Esophagus (tissue), 2 donors: Measurements from ENCODE around the gene TBXT. TPM values are rescaled to one million over a fixed set of nuclear protein-coding genes. Genes with fewer than 3 reads are reported as not detected.

Source experiments
- H3K27ac ChIP-seq, 2 donors: one replicate each; pipeline ENCODE4 v1.5.1; 2013; ENCODE audit warnings: low read depth in 2 of 2, mild to moderate bottlenecking in 2 of 2, inconsistent platforms in 1 of 2, low read length in 1 of 2, moderate library complexity in 1 of 2
- H3K27me3 ChIP-seq, 2 donors: one replicate each; pipeline ENCODE4 v1.6.1; 2013; ENCODE audit warnings: low read length in 2 of 2, control low read depth in 1 of 2, mild to moderate bottlenecking in 1 of 2; ENCODE audit not compliant: insufficient read depth in 2 of 2, control insufficient read depth in 1 of 2
- H3K36me3 ChIP-seq, 2 donors: one replicate each; pipeline ENCODE4 v1.6.1; 2013; ENCODE audit warnings: low read length in 1 of 2; ENCODE audit not compliant: control insufficient read depth in 2 of 2, insufficient read depth in 2 of 2
- H3K4me1 ChIP-seq, 2 donors: one replicate each; pipeline ENCODE4 v1.6.1; 2013; ENCODE audit warnings: low read length in 1 of 2; ENCODE audit not compliant: control insufficient read depth in 2 of 2, insufficient read depth in 2 of 2
- H3K4me3 ChIP-seq, 2 donors: one replicate each; pipeline ENCODE4 v1.5.1; 2013; ENCODE audit warnings: low read length in 2 of 2, mild to moderate bottlenecking in 2 of 2, low read depth in 1 of 2, moderate library complexity in 1 of 2
- H3K9me3 ChIP-seq, 2 donors: one replicate each; pipeline ENCODE4 v1.6.1; 2013; ENCODE audit warnings: mild to moderate bottlenecking in 2 of 2, low read depth in 1 of 2, low read length in 1 of 2, moderate library complexity in 1 of 2; ENCODE audit not compliant: control insufficient read depth in 2 of 2, insufficient read depth in 1 of 2
- WGBS, 2 donors: extraction: QIAGEN DNeasy Blood & Tissue Kit; methylation state at CpG; one replicate each; pipeline ENCODE4 v1.1.7; 2013; 5-methylcytosine and 5-hydroxymethylcytosine counted together
- polyA plus RNA-seq, 2 donors: library from polyadenylated mRNA; stranded (reverse); fragments of 200-250 nt; gene quantifications; one replicate each; pipeline ENCODE4 v1.2.3, GENCODE V29; 2013
- donor health status: healthy with polysubstance abuse.
- donor health status: Bipolar disorder and iron deficiency.

TBXT gene
- polyA plus RNA-seq, 2 donors: not detected

DNA sequence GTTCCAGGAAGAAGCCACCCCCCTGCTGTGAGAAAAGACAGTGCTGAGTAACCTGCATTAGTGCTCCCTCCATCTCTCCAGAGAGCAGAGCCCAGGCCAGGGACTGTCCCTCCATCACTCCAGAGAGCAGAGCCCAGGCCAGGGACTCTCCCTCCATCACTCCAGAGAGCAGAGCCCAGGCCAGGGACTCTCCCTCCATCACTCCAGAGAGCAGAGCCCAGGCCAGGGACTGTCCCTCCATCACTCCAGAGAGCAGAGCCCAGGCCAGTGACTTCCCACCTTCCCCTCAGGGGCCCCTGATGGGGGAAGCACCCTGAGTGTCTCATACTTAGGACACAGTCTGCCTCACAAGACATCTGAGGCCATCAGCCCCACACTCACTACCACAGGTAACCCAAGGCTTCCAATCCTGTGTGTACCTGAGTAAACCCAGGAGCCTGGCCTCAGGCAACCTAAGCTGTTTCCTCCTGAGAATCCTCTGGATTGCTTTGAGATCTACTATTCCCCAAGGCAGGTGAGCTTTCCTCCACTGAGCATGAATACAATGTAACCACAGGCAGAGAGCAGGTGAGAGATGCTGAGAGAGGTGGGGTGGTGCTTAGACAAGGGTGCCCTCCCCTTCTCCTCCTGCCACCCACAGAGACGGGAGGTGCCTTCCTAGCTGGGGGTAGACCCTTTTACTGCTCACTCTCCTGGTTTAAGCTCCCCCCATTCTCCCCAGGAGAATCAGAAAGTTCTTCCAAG lies 4.9 kb downstream of the TBXT start:
- WGBS, 2 donors: 29 to 45% methylated on average over 1 of the region's 1 CpG
- no peaks in the 10 kb centered on the region for H3K36me3 ChIP-seq
- H3K27me3 ChIP-seq: peaks cover 13 to 19% of the 10 kb centered on the region in 2 donors

DNA sequence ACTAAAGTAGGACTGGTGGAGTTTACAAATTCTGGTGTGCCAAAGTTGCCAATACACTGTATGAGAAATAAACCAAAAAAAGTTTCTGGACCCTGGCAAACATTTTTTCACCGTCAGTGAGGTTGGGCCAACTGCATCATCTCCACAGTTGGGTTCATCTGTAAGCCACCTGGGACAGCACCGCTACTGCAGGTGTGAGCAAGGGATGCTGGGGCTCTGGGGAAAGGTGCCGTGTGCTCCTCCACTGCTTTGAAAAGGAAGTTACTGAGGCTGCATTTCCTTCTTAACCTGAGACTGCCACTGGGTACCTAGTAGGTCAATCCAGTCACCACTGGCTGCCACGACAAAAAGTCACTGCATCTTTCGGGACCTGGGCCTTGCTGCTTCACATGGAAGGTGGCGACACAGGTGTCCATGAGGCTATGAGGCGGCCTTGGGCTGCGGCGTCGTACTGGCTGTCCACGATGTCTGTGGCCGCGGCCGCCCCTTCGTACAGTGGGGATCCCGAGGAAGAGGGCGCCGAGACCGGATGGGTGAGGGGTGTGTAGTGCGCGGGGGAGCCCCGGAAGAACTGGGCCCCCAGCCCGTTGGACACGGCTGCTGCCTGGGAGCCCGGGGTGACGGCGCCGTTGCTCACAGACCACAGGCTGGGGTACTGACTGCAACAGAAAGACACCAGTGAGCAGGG lies 9.6 kb downstream of the TBXT start:
- Histone ChIP-seq H3K27me3 (peaks cover 0 to 1% of the 10 kb centered on the region in 2 donors), H3K4me3 (no peak overlapping the region), H3K4me1 (no peaks in the 10 kb centered on the region), H3K9me3 (no peaks in the 10 kb centered on the region), H3K27ac (no peak overlapping the region), H3K36me3 (no peaks in the 10 kb centered on the region)
- 86 to 89% methylated on average over 28 of the region's 28 CpGs for WGBS, 2 donors

More for the DNA sequence above, 4.9 kb downstream of the TBXT start:
- Histone ChIP-seq H3K27ac (no peak overlapping the region), H3K9me3 (no peaks in the 10 kb centered on the region), H3K4me3 (no peak overlapping the region), H3K4me1 (peaks cover 0 to 4% of the 10 kb centered on the region in 2 donors)

GRCh38 chr6:166156942-166157341 lies 10.7 kb downstream of the TBXT start:
- Histone ChIP-seq H3K9me3 (no peaks in the 10 kb centered on the region), H3K36me3 (no peaks in the 10 kb centered on the region), H3K4me3 (no peak overlapping the region), H3K27ac (no peak overlapping the region), H3K27me3 (no peaks in the 10 kb centered on the region), H3K4me1 (no peaks in the 10 kb centered on the region)
- WGBS, 2 donors: 48 to 50% methylated on average over 7 of the region's 7 CpGs

DNA sequence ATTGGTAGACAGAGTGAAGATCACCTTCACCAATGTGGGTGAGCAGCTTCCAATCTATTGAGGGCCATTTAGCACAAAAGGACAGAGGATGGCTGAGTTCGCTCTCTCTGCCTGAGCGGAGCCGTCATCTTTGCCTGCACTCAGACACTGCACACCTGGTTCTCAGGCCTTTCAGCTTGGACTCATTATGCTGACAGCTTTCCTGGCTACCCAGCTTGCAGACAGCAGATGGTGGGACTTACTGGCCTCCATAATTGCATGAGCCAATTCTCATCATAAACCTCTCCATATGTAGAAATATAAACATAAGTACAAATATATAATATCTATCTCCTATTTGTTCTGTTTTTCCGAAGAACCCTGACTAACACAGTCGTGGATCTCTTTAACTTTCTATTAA lies 13.7 kb downstream of the TBXT start:
- Histone ChIP-seq H3K4me3 (no peak overlapping the region), H3K4me1 (no peaks in the 10 kb centered on the region), H3K36me3 (no peaks in the 10 kb centered on the region), H3K9me3 (peaks cover 3 to 4% of the 10 kb centered on the region in 2 donors), H3K27me3 (no peaks in the 10 kb centered on the region), H3K27ac (no peak overlapping the region)
- 69 to 75% methylated on average over 5 of the region's 5 CpGs for WGBS, 2 donors

DNA sequence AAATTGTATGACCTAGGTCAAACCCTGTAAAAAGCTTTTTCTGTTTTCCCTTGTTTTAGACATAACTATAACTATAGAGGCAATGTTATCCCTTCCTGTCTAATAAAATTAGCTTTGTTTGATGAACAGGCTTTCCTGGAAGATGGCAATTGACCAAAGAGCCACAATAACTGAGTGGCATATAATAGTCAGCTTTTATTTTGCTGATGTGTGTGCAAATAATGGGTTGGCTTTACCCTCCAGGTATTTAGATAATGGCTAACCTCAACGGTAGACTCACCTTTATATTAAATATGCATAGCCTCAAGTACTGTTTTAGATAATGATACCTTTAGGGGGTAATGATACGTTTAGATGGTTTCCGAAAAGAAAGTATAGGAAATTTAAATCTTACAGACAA lies 15.0 kb downstream of the TBXT start:
- Histone ChIP-seq H3K4me1 (no peaks in the 10 kb centered on the region), H3K27ac (no peak overlapping the region), H3K4me3 (no peak overlapping the region), H3K27me3 (no peaks in the 10 kb centered on the region), H3K36me3 (no peaks in the 10 kb centered on the region), H3K9me3 (peaks cover 7% of the 10 kb centered on the region in 2 donors)
- WGBS, 2 donors: 62 to 71% methylated on average over 3 of the region's 3 CpGs

- Histone ChIP-seq H3K36me3 (no peaks in the 10 kb centered on the region), H3K9me3 (peaks cover 7% of the 10 kb centered on the region in 2 donors), H3K4me1 (no peaks in the 10 kb centered on the region), H3K4me3 (no peak overlapping the region), H3K27ac (no peak overlapping the region), H3K27me3 (no peaks in the 10 kb centered on the region)
- WGBS, 2 donors: 68 to 81% methylated on average over 1 of the region's 1 CpG
Measured at GRCh38 chr6:166151798-166152197, 15.9 kb downstream of the TBXT start.

DNA sequence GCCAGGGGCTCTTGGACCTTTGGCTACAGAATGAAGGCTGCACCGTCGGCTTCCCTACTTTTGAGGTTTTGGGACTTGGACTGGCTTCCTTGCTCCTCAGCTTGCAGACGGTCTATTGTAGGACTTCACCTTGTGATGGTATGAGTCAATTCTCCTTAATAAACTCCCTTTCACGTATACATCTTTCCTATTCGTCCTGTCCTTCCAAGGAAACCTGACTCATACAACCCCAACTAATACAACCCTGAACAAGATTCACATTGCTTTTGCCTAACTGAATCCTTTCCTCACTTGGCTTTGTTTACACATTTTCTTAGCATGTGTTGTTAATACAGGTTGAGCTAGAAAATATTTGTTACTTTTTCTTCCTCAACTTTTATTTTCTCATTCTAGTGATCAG lies 21.9 kb downstream of the TBXT start:
- H3K27ac ChIP-seq: no peak overlapping the region
- no peak overlapping the region for H3K4me3 ChIP-seq
- H3K36me3 ChIP-seq: no peaks in the 10 kb centered on the region
- 75 to 88% methylated on average over 5 of the region's 5 CpGs for WGBS, 2 donors
- peaks cover 7% of the 10 kb centered on the region in 2 donors for H3K9me3 ChIP-seq
- H3K27me3 ChIP-seq: no peaks in the 10 kb centered on the region
- peaks cover 0 to 2% of the 10 kb centered on the region in 2 donors for H3K4me1 ChIP-seq

GRCh38 chr6:166143011-166143410 lies 24.6 kb downstream of the TBXT start:
- peaks cover 0 to 2% of the 10 kb centered on the region in 2 donors for H3K4me1 ChIP-seq
- H3K4me3 ChIP-seq: no peak overlapping the region
- H3K9me3 ChIP-seq: no peaks in the 10 kb centered on the region
- no peaks in the 10 kb centered on the region for H3K36me3 ChIP-seq
- no peaks in the 10 kb centered on the region for H3K27me3 ChIP-seq
- WGBS, 2 donors: 17 to 19% methylated on average over 2 of the region's 2 CpGs
- H3K27ac ChIP-seq: no peak overlapping the region

- no peaks in the 10 kb centered on the region for H3K4me1 ChIP-seq
- H3K27ac ChIP-seq: no peak overlapping the region
- H3K36me3 ChIP-seq: no peaks in the 10 kb centered on the region
- no peaks in the 10 kb centered on the region for H3K9me3 ChIP-seq
- 70 to 74% methylated on average over 13 of the region's 13 CpGs for WGBS, 2 donors
- H3K27me3 ChIP-seq: no peaks in the 10 kb centered on the region
- H3K4me3 ChIP-seq: no peak overlapping the region
Measured at GRCh38 chr6:166127624-166128472, 39.8 kb downstream of the TBXT start.
